Adrenal gland (tissue), 12 donors: ENCODE measurements around the gene NEIL1. TPM values are rescaled to one million over a fixed set of nuclear protein-coding genes. Genes with fewer than 3 reads are reported as not detected.

ENCODE experiments used
- DNase-seq, 7 donors: peaks; one replicate each; pipeline ENCODE4 v3.0.0-alpha.2; 2019 to 2020
- H3K27ac ChIP-seq, 5 donors: fragments of 200-600 bp; sonication (generic) in 4 of 5; 1 replicate in 3 of 5; 2 replicates in 2 of 5; pipeline versions ENCODE4 v1.5.1 to v1.8.0; 2016 to 2020; ENCODE audit warnings: mild to moderate bottlenecking in 1 of 5
- H3K27me3 ChIP-seq: fragments of 200-600 bp; 2 replicates; pipeline ENCODE4 v1.8.0; 2021
- H3K36me3 ChIP-seq, 2 donors: fragments of 200-600 bp; replicated peaks in 1 of 2; 1 replicate in 1 of 2; 2 replicates in 1 of 2; pipeline versions ENCODE4 v1.5.1 to v1.8.0; 2018 to 2022
- H3K4me1 ChIP-seq, 2 donors: fragments of 200-600 bp; replicated peaks in 1 of 2; 1 replicate in 1 of 2; 2 replicates in 1 of 2; pipeline versions ENCODE4 v1.5.1 to v1.8.0; 2018 to 2021
- H3K4me3 ChIP-seq, 4 donors: fragments of 200-600 bp; sonication (generic) in 3 of 4; one replicate each; pipeline ENCODE4 v1.5.1; 2016 to 2018
- H3K9me3 ChIP-seq, 3 donors: fragments of 200-600 bp; sonication (generic) in 1 of 3; replicated peaks in 1 of 3; 1 replicate in 2 of 3; 2 replicates in 1 of 3; pipeline versions ENCODE4 v1.5.1 to v1.8.0; 2016 to 2021
- CTCF ChIP-seq, 6 experiments: fragments of 450-650 bp in 4 of 6; fragments of 200-600 bp in 2 of 6; sonication (generic) in 1 of 6; IDR thresholded peaks; 1 replicate in 5 of 6; 2 replicates in 1 of 6; pipeline versions ENCODE4 v1.5.1 to v1.8.0; 2016 to 2021; ENCODE audit warnings: antibody characterized with exemption in 6 of 6, mild to moderate bottlenecking in 2 of 6, moderate library complexity in 1 of 6
- POLR2A ChIP-seq, 2 donors: fragments of 450-650 bp; IDR thresholded peaks; one replicate each; pipeline ENCODE4 v1.6.1; 2017; ENCODE audit warnings: antibody characterized with exemption in 2 of 2, mild to moderate bottlenecking in 2 of 2, moderate library complexity in 1 of 2
- WGBS, 4 donors: extraction: QIAGEN DNeasy Blood & Tissue Kit in 2 of 4; methylation state at CpG; one replicate each; pipeline versions ENCODE4 v1.1.5 to v1.1.7; 2013 to 2017; 5-methylcytosine and 5-hydroxymethylcytosine counted together
- intact Hi-C, 2 donors: fragments of 100-400 bp; cut with DNase I; formaldehyde crosslinking; loops; one replicate each; pipeline versions ENCODE4 v1.14.1 to v1.15.0; 2022 to 2023
- polyA plus RNA-seq, 3 donors: library from polyadenylated mRNA; stranded (reverse); fragments of 200-250 nt in 2 of 3; fragments of 350-450 nt in 1 of 3; fragmentation: Illumina TruSeq in 1 of 3; extraction: RNeasy Lipid Tissue Mini Kit (QIAGEN cat#74804) in 1 of 3; gene quantifications; one replicate each; pipeline ENCODE4 v1.2.3, GENCODE V29; 2013 to 2014
- total RNA-seq, 9 donors: library from RNA; depleted of rRNA in 4 of 9; stranded (reverse); fragments of >200 nt in 4 of 9; fragments of 120-200 nt in 1 of 9; fragmentation: NEBNext Ultra II Directional in 1 of 9; extraction: Animal tissue kit (Norgen Biotek cat#: 25700) in 1 of 9; gene quantifications; one replicate each; pipeline versions ENCODE4 v1.1.0 to v1.2.4, GENCODE V29; 2013 to 2023
- donor health status: healthy with polysubstance abuse.
- donor health status: Bipolar disorder and iron deficiency.
- donor health status: DM: yes; HTN: yes; CAD: no.
- donor health status: DM: no; HTN: no; CAD: no.
- donor health status: DM: no; HTN: no; CAD: no.
- donor health status: DM: yes; HTN: yes; CAD: no.

The NEIL1 gene
- total and polyA plus RNA-seq, 12 donors = 6.3 to 208 (median 61.2) TPM

- WGBS, 4 donors = 85 to 92% (median 91%) methylated on average over 4 of the region's 4 CpGs
- peak in 1 of 7 donors; percentile 17 for DNase-seq
- Histone ChIP-seq H3K4me3 (no peak overlapping the region), H3K27me3 (no peaks in the 10 kb centered on the region), H3K36me3 (no peaks in the 10 kb centered on the region), H3K4me1 (peaks cover 0 to 4% of the 10 kb centered on the region in 2 donors), H3K9me3 (no peaks in the 10 kb centered on the region), H3K27ac (no peak overlapping the region)
- TF ChIP-seq POLR2A (IDR thresholded peaks at IDR 0.05) = no peak
- TF ChIP-seq CTCF (IDR thresholded peaks at IDR 0.05) = no peak
- intact Hi-C loops = no loop called here
These were observed 20.9 kb upstream of the NEIL1 start for GRCh38 chr15:75325922-75326321.

- no peaks in the 10 kb centered on the region for H3K9me3 ChIP-seq
- no peak for DNase-seq
- H3K36me3 ChIP-seq = no peaks in the 10 kb centered on the region
- H3K27me3 ChIP-seq = no peaks in the 10 kb centered on the region
- WGBS, 4 donors = 82 to 94% (median 88%) methylated on average over 4 of the region's 4 CpGs
- TF ChIP-seq CTCF (IDR thresholded peaks at IDR 0.05) (no peak), POLR2A (IDR thresholded peaks at IDR 0.05) (no peak)
- peaks cover 0 to 4% of the 10 kb centered on the region in 2 donors for H3K4me1 ChIP-seq
- H3K27ac ChIP-seq = no peak overlapping the region
- intact Hi-C loops = no loop called here
- no peak overlapping the region for H3K4me3 ChIP-seq
These were observed 19.8 kb upstream of the NEIL1 start for GRCh38 chr15:75327005-75327404.

GRCh38 chr15:75327491-75327890, 19.3 kb upstream of the NEIL1 start:
- Histone ChIP-seq H3K4me3 (no peak overlapping the region), H3K9me3 (no peaks in the 10 kb centered on the region), H3K36me3 (no peaks in the 10 kb centered on the region), H3K4me1 (peaks cover 0 to 4% of the 10 kb centered on the region in 2 donors), H3K27ac (no peak overlapping the region), H3K27me3 (no peaks in the 10 kb centered on the region)
- DNase-seq = no peak
- 40 to 95% (median 81%) methylated on average over 1 to 3 of the region's 3 CpGs for WGBS, 4 donors
- intact Hi-C loops = no loop called here
- TF ChIP-seq CTCF (IDR thresholded peaks at IDR 0.05) (no peak), POLR2A (IDR thresholded peaks at IDR 0.05) (no peak)

DNA sequence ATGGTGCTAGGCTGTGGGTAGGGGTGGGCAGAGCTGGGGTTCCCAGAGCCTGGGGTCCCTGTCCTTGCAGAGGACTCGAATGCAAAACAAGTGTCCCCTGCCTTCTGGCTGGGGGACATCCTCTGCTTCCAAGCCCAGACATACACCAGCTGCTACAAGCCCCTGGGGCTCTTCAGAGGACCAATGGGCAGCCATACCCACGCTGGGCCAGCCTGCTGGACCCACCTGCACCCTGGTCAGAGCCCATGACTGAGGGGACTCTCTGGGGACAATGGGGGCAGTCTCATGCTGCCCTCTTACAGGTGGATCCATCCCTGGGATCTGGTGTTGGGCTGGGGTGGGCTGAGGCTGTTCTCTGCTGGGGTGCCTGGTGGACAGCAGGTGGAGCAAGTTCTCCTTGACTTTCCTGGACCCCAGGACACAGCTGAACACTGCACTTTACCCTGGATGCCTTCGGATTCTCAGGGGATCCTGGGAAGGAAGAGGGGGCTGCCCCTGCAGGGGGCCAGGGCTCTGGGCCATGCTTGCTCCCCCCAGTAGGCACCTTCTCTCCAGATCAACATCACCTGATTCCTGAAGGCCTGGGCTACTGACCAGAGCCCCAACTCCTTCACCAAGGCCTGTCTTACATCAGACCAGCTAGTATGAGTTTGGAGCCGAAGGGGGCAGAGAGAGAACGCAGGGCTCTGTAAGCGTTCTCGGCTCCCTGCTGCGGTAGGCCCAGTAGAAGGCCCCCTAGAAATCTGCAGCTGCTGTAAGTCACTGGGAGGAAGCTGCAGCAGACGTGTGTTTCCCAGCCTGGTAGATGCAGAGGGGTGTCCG, 18.1 kb upstream of the NEIL1 start:
- Histone ChIP-seq H3K36me3 (no peaks in the 10 kb centered on the region), H3K4me1 (no peaks in the 10 kb centered on the region), H3K9me3 (no peaks in the 10 kb centered on the region), H3K27ac (no peak overlapping the region), H3K4me3 (no peak overlapping the region), H3K27me3 (no peaks in the 10 kb centered on the region)
- intact Hi-C loops = no loop called here
- TF ChIP-seq CTCF (IDR thresholded peaks at IDR 0.05) = no peak
- TF ChIP-seq POLR2A (IDR thresholded peaks at IDR 0.05) = no peak
- no peak for DNase-seq
- WGBS, 4 donors = 76 to 87% (median 81%) methylated on average over 7 to 10 of the region's 10 CpGs
